Osteoblast (primary cell): ENCODE measurements around the gene ABTB1. TPM values are rescaled to one million over a fixed set of nuclear protein-coding genes. Genes with fewer than 3 reads are reported as not detected.

ENCODE experiments used
- DNase-seq: peaks from one replicate; pipeline ENCODE4 v3.0.0; 2011; ENCODE audit warnings: low spot score, mixed read lengths; ENCODE audit not compliant: insufficient read length; ENCODE audit errors: missing footprints
- H2AFZ ChIP-seq: 2 replicates; pipeline ENCODE4 v1.6.0; 2011; ENCODE audit warnings: mild to moderate bottlenecking, low read length
- H3K27ac ChIP-seq: 2 replicates; pipeline ENCODE4 v1.5.1; 2011; ENCODE audit warnings: mild to moderate bottlenecking, low read depth, low read length, moderate library complexity
- H3K27me3 ChIP-seq: 2 replicates; pipeline ENCODE4 v1.6.0; 2012; ENCODE audit warnings: mild to moderate bottlenecking, control low read depth, inconsistent platforms, low read length, moderate library complexity; ENCODE audit not compliant: insufficient read depth
- H3K36me3 ChIP-seq: 2 replicates; pipeline ENCODE4 v1.5.1; 2011; ENCODE audit warnings: mild to moderate bottlenecking, low read length, control low read depth, moderate library complexity; ENCODE audit not compliant: insufficient read depth
- H3K4me1 ChIP-seq: 2 replicates; pipeline ENCODE4 v1.5.1; 2011; ENCODE audit warnings: mild to moderate bottlenecking, low read length, control low read depth, moderate library complexity; ENCODE audit not compliant: insufficient read depth
- H3K4me2 ChIP-seq: 2 replicates; pipeline ENCODE4 v1.6.0; 2011; ENCODE audit warnings: mild to moderate bottlenecking, low read length; ENCODE audit not compliant: insufficient read depth
- H3K4me3 ChIP-seq: fragments of 200-600 bp; sonication (generic); 3 replicates; pipeline ENCODE4 v1.5.1; 2012; ENCODE audit warnings: mild to moderate bottlenecking, low read length, inconsistent platforms; ENCODE audit not compliant: insufficient read depth
- H3K79me2 ChIP-seq: 2 replicates; pipeline ENCODE4 v1.6.0; 2012; ENCODE audit warnings: mild to moderate bottlenecking, low read length, control low read depth, inconsistent platforms; ENCODE audit not compliant: insufficient read depth
- H3K9me3 ChIP-seq: 2 replicates; pipeline ENCODE4 v1.5.1; 2011; ENCODE audit warnings: low read depth, low read length, control low read depth
- H4K20me1 ChIP-seq: 2 replicates; pipeline ENCODE4 v1.6.0; 2012; ENCODE audit warnings: mild to moderate bottlenecking, low read length, control low read depth; ENCODE audit not compliant: insufficient read depth
- CTCF ChIP-seq: IDR thresholded peaks from 2 replicates; pipeline ENCODE4 v1.5.1; 2011; ENCODE audit warnings: mild to moderate bottlenecking, low read depth, low read length, moderate library complexity; ENCODE audit errors: extremely low read depth
- total RNA-seq: library from RNA; depleted of rRNA; stranded (reverse); fragments of >200 nt; gene quantifications from 2 replicates; pipeline ENCODE4 v1.2.3, GENCODE V29; 2012

Gene ABTB1
- total RNA-seq, 1 donor, result 17.7 TPM

- no peak overlapping the region for H3K4me3 ChIP-seq
- H3K4me2 ChIP-seq, result no peak overlapping the region
- H3K27ac ChIP-seq, result no peak overlapping the region
- H4K20me1 ChIP-seq, result no peaks in the 10 kb centered on the region
- H3K36me3 ChIP-seq, result no peaks in the 10 kb centered on the region
- H3K9me3 ChIP-seq, result no peaks in the 10 kb centered on the region
- H3K79me2 ChIP-seq, result no peaks in the 10 kb centered on the region
- H3K4me1 ChIP-seq, result no peaks in the 10 kb centered on the region
- no peak overlapping the region for H2AFZ ChIP-seq
- H3K27me3 ChIP-seq, result peaks cover 9% of the 10 kb centered on the region
- peak; percentile 18 for DNase-seq
- TF ChIP-seq CTCF, result no peak
These were observed 24.9 kb upstream of the ABTB1 start for GRCh38 chr3:127647845-127648204.

- Histone ChIP-seq H3K4me2 (no peak overlapping the region), H3K9me3 (no peaks in the 10 kb centered on the region), H3K27ac (no peak overlapping the region), H4K20me1 (no peaks in the 10 kb centered on the region), H3K27me3 (peaks cover 8% of the 10 kb centered on the region), H3K79me2 (no peaks in the 10 kb centered on the region), H3K36me3 (no peaks in the 10 kb centered on the region), H2AFZ (no peak overlapping the region), H3K4me3 (no peak overlapping the region), H3K4me1 (no peaks in the 10 kb centered on the region)
- TF ChIP-seq CTCF, result no peak
- DNase-seq, result no peak
These were observed 22.5 kb upstream of the ABTB1 start for GRCh38 chr3:127650236-127650635.

GRCh38 chr3:127651516-127652172 is 21.1 kb upstream of the ABTB1 start:
- H3K9me3 ChIP-seq, result no peaks in the 10 kb centered on the region

More at GRCh38 chr3:127651516-127652172, 21.1 kb upstream of the ABTB1 start:
- no peaks in the 10 kb centered on the region for H3K79me2 ChIP-seq
- no peak for TF ChIP-seq CTCF
- H3K4me1 ChIP-seq, result peaks cover 5% of the 10 kb centered on the region
- no peaks in the 10 kb centered on the region for H4K20me1 ChIP-seq
- no peak for DNase-seq
- H3K4me2 ChIP-seq, result no peak overlapping the region
- H2AFZ ChIP-seq, result no peak overlapping the region
- no peaks in the 10 kb centered on the region for H3K36me3 ChIP-seq
- no peak overlapping the region for H3K27ac ChIP-seq
- H3K4me3 ChIP-seq, result no peak overlapping the region
- peaks cover 8% of the 10 kb centered on the region for H3K27me3 ChIP-seq
